Activated CD4-positive, alpha-beta T cell treated with anti-CD3 and anti-CD28 coated beads, Interleukin-2, amount 50 U/mL, for 4 hours (primary cell): ENCODE data around the gene IGFLR1.
"Not testable (repeated sequence)": the region's sequence is repeated elsewhere in the genome, so short reads cannot be mapped to it uniquely, and the experiment has no call there.

Experiments
- DNase-seq, 2 experiments: peaks; one replicate each; pipeline ENCODE4 v3.0.0-alpha.2; 2020

IGFLR1 gene

DNA sequence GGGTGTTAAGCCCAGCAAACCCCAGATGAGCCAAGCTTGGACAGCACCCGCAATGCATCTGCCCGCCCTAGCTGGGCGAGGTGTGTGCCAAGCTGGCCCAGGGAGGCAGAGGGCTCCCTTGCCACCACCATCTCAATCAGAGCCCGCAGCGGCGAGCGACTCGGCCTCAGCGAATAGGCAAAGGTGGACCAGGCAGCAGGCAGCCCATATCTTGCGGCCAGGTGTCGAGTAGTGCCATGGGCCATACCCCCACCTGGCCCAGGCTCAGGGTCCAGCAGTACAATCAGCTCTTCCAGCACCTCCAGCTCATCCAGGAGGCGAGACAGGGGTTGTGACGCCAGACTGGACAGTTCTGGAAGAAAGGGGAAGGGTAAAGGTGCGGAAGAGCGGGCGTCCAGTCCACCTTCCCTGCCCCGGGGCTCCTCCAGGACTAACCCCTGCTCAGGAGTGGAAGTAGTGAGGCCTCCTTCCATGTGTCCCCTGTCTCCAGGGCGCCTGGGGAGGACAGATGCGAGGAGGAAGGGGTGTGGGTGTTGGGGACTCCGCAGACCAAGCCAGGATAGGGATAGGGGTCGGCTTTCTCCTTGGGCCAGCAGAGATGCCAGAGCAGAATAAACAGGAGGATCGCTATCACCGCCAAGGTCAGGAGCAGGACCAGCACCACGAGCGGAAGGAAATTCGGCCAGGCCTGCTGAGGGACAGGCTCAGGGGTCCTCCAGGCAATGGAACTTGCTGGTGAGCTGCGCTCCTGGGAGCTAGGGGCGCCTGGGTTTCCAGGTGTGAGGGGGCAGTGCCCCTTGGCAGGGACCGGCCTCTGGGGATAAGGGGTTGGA lies 2.8 kb downstream of the IGFLR1 start:
- no peak for DNase-seq

GRCh38 chr19:35738887-35739229 lies 3.4 kb downstream of the IGFLR1 start:
- no peak for DNase-seq

- no peak for DNase-seq
These were observed 4.0 kb downstream of the IGFLR1 start for GRCh38 chr19:35738021-35738886.

GRCh38 chr19:35736913-35737886 lies 5.1 kb downstream of the IGFLR1 start:
- DNase-seq = no peak

GRCh38 chr19:35734889-35735288 lies 7.4 kb downstream of the IGFLR1 start:
- DNase-seq = no peak

DNA sequence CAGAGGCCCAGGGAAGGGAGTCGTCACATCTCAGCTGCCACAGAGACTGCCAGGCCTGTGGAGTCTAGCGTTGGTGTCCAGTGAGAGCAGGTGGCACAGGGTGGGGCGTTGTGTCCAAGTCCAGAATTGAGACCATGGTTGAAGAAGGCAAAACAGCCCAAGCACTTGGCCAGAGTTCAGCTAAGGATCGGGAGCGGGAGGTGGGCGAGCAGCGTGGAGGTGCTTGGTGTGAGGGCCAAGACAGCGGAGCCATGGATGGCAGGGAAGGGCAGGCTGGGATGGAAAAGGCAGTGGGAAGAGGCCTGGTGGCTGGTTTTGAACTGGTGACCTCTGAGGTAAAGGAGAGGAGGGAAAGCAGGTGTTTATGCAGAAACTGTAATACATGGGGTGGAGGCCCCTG lies 8.0 kb downstream of the IGFLR1 start:
- no peak for DNase-seq

DNA sequence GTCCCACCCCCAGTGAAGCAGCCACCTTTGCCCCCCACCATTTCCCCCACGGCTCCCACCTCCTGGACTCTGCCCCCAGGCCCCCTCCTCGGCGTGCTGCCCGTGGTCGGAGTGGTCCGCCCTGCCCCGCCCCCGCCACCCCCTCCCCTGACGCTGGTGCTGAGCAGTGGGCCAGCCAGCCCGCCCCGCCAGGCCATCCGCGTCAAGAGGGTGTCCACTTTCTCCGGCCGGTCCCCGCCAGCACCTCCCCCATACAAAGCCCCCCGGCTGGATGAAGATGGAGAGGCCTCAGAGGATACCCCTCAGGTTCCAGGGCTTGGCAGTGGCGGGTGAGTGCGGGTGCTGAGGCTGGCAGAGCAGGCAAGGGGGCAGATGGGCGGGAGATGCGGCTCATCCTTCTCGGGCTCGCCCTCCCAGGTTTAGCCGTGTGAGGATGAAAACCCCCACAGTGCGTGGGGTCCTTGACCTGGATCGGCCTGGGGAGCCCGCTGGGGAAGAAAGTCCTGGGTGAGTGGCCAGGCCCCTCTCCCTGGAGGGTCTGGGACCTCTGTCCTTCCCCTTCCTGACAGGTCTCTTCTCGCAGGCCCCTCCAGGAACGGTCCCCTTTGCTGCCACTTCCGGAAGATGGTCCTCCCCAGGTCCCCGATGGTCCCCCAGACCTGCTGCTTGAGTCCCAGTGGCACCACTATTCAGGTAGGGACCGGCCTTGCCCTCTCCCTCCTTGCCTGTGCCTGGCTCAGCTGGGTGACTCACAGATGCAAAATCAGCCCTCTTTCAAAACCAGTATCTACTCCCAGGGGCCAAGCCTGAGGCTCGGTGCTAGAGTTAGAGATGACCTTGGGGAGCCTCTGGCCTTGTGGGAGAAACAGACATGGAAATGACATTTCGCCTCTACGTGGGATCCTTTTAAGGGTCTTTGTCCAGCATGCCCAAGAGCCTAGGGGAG lies 8.8 kb downstream of the IGFLR1 start:
- DNase-seq = no peak

DNA sequence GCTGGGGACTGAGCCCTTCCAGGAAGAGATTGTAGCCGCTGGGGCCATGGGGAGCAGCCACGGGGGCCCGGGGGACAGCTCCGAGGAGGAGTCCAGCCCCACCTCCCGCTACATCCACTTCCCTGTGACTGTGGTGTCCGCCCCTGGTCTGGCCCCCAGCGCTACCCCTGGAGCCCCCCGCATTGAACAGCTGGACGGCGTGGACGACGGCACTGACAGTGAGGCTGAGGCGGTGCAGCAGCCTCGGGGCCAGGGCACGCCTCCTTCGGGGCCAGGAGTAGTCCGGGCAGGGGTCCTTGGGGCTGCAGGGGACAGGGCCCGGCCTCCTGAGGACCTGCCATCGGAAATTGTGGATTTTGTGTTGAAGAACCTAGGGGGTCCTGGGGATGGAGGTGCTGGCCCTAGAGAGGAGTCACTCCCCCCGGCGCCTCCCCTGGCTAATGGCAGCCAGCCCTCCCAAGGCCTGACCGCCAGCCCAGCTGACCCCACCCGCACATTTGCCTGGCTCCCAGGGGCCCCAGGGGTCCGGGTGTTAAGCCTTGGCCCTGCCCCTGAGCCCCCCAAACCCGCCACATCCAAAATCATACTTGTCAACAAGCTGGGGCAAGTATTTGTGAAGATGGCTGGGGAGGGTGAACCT lies 9.6 kb downstream of the IGFLR1 start:
- DNase-seq = no peak

DNA sequence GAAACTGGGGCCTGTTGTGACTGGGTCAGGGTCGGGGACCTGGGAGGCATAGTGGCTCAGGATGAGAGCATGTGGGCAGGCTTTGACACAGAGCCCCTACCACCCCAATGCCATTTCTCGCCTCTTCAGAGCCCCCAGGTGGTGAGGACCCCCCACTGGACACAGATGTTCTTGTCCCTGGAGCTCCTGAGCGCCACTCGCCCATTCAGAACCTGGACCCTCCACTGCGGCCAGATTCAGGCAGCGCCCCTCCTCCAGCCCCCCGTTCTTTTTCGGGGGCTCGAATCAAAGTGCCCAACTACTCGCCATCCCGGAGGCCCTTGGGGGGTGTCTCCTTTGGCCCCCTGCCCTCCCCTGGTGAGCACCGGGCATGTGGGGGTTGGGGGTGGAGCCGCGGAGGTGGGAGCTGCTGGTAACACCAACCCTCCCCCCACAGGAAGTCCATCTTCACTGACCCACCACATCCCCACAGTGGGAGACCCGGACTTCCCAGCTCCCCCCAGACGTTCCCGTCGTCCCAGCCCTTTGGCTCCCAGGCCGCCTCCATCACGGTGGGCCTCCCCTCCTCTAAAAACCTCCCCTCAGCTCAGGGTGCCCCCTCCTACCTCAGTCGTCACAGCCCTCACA lies 10.4 kb downstream of the IGFLR1 start:
- DNase-seq = no peak

GRCh38 chr19:35731353-35731752 lies 10.9 kb downstream of the IGFLR1 start:
- DNase-seq = no peak

- DNase-seq = no peak
These were observed 11.9 kb downstream of the IGFLR1 start for GRCh38 chr19:35730326-35730725.

DNA sequence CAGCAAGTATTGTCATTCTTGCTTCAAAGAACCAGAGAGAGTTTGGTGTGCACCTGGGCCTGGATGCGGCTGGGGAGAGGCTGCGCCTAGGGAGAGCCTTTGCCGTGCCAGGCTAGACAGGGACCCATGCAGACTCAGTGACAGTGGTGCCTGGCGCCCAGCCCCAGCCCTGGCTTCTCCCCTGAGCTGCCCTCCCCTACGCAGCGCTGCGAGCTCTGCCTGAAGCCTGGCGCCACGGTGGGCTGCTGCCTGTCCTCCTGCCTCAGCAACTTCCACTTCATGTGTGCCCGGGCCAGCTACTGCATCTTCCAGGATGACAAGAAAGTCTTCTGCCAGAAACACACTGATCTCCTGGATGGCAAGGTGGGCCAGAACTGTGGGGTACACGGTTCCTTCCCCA lies 12.5 kb downstream of the IGFLR1 start:
- no peak for DNase-seq

GRCh38 chr19:35729021-35729420 lies 13.2 kb downstream of the IGFLR1 start:
- DNase-seq = no peak

- no peak for DNase-seq
These were observed 14.1 kb downstream of the IGFLR1 start for GRCh38 chr19:35727956-35728706.

- DNase-seq = no peak
These were observed 14.9 kb downstream of the IGFLR1 start for GRCh38 chr19:35727053-35727955.

DNA sequence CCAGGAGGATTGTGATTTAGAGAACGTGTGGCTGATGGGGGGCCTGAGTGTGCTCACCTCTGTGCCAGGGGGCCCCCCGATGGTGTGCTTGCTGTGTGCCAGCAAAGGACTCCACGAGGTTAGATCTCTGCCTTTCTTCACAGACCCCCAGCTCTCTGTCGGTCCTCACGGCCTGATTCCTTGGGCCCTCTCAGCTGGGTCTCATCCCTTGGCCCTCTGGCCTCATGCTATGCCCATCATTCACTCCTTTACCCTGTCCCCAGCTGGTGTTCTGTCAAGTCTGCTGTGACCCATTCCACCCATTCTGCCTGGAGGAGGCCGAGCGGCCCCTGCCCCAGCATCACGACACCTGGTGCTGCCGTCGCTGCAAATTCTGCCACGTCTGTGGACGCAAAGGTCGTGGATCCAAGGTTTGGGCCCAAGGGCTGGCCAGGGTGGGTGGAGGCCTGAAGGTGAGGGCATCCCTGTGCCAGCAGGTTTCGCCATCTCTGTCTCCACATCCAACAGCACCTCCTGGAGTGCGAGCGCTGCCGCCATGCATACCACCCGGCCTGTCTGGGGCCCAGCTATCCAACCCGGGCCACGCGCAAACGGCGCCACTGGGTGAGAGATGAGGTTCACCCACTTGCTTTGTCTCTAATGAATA lies 16.9 kb downstream of the IGFLR1 start:
- DNase-seq = no peak

DNA sequence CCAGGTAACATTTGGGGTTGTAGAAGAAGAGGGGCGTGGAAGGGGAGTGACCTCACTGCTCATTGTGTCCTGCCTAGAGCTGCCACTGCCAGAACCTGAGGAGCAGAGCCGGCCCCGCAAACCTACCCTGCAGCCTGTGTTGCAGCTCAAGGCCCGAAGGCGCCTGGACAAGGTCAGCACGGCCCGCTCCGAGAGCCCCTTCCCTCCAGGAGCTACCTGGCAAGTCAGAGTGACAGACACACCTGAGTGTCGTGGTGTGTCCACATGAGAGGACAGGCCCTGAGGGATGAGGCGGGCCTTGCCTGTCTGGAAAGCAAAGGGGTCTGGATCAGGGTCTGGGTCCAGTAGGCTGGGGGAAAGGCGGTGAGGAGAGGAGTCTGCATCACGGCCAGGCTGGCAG lies 17.7 kb downstream of the IGFLR1 start:
- no peak for DNase-seq

- DNase-seq = not testable (repeated sequence)
These were observed 18.1 kb downstream of the IGFLR1 start for GRCh38 chr19:35724132-35724531.
